Upper lobe of right lung (tissue), 1 donor: ENCODE measurements around the gene BCL2L12. TPM values are rescaled to one million over a fixed set of nuclear protein-coding genes. Genes with fewer than 3 reads are reported as not detected.
A peak's percentile ranks its signal among the peaks of the same experiment; 100 is the strongest.
"Not testable (repeated sequence)": the region's sequence is repeated elsewhere in the genome, so short reads cannot be mapped to it uniquely, and the experiment has no call there.

Experiments
- ATAC-seq: fragments of 200-7000 bp; cut with Tn5 transposase; one replicate; pipeline ENCODE4 v1.9.1; 2020; ENCODE audit warnings: mild to moderate bottlenecking, moderate library complexity
- DNase-seq: peaks from one replicate; pipeline ENCODE4 v3.0.0-alpha.2; 2020
- H3K27ac ChIP-seq: fragments of 200-600 bp; one replicate; pipeline ENCODE4 v1.8.0; 2022
- H3K27me3 ChIP-seq: fragments of 200-600 bp; one replicate; pipeline ENCODE4 v1.8.0; 2022; ENCODE audit warnings: mild to moderate bottlenecking
- H3K36me3 ChIP-seq: fragments of 200-600 bp; one replicate; pipeline ENCODE4 v1.8.0; 2022
- H3K4me1 ChIP-seq: fragments of 200-600 bp; one replicate; pipeline ENCODE4 v1.8.0; 2022
- H3K4me3 ChIP-seq: fragments of 200-600 bp; one replicate; pipeline ENCODE4 v1.8.0; 2022; ENCODE audit warnings: mild to moderate bottlenecking
- H3K9me3 ChIP-seq: fragments of 200-600 bp; one replicate; pipeline ENCODE4 v1.8.0; 2022
- CTCF ChIP-seq: fragments of 200-600 bp; IDR thresholded peaks from one replicate; pipeline ENCODE4 v1.8.0; 2022; ENCODE audit warnings: antibody characterized with exemption
- intact Hi-C: fragments of 100-400 bp; cut with DNase I; formaldehyde crosslinking; loops from one replicate; pipeline ENCODE4 v1.11.0; 2022
- long read RNA-seq: library from polyadenylated mRNA; unstranded; transcript quantifications from one replicate; pipeline ENCODE4 v2.0.0, GENCODE V29; 2021
- total RNA-seq: library from RNA; stranded (reverse); fragmentation: NEBNext Ultra II Directional; extraction: Animal tissue kit (Norgen Biotek cat#: 25700); gene quantifications from one replicate; pipeline ENCODE4 v1.2.1, GENCODE V29; 2021
- donor health status: DM: no; HTN: yes; CAD: no; lungs with severe emphysema.

BCL2L12 gene
- total RNA-seq = 15.8 TPM
- long read RNA-seq, transcript BCL2L12-212 (7 exons, 1,854 nt) = major isoform, 5 of 7 reads
- long read RNA-seq, partial matches to known transcripts = 1 of 7 reads
- long read RNA-seq, other reads (novel, unspliced or antisense) = 0 of 7 reads

GRCh38 chr19:49665351-49666119, at the start of gene BCL2L12, which contains the start of gene IRF3:
BCL2L12 (plus strand) TSS chr19:49665933; CDS start chr19:49666693, 760 bp downstream.
IRF3 (minus strand) TSS chr19:49665857; CDS start chr19:49664838, 1,019 bp downstream.
- intact Hi-C loops = no loop called here
- Histone ChIP-seq H3K27ac (peak within 1 kb of the TSS; percentile 76), H3K36me3 (peaks cover 24% of the 10 kb centered on the region), H3K9me3 (no peaks in the 10 kb centered on the region), H3K27me3 (no peaks in the 10 kb centered on the region), H3K4me1 (peaks cover 16% of the 10 kb centered on the region), H3K4me3 (peak within 1 kb of the TSS; percentile 94)
- TF ChIP-seq CTCF = no peak
- ATAC-seq (peak; percentile 90), DNase-seq (peak; percentile 98)

- intact Hi-C loops = no loop called here
- Histone ChIP-seq H3K4me1 (no peaks in the 10 kb centered on the region), H3K27ac (no peak overlapping the region), H3K27me3 (no peaks in the 10 kb centered on the region), H3K4me3 (no peak overlapping the region), H3K9me3 (no peaks in the 10 kb centered on the region), H3K36me3 (peaks cover 61% of the 10 kb centered on the region)
- no peak for ATAC-seq
- DNase-seq = no peak
- no peak for TF ChIP-seq CTCF
Observed at GRCh38 chr19:49616532-49616931, 49.2 kb upstream of the BCL2L12 start.

GRCh38 chr19:49616945-49617344, 48.8 kb upstream of the BCL2L12 start:
- intact Hi-C loops = no loop called here
- Histone ChIP-seq H3K27me3 (no peaks in the 10 kb centered on the region), H3K4me3 (no peak overlapping the region), H3K36me3 (peaks cover 65% of the 10 kb centered on the region), H3K4me1 (no peaks in the 10 kb centered on the region), H3K9me3 (no peaks in the 10 kb centered on the region), H3K27ac (no peak overlapping the region)
- ATAC-seq (no peak), DNase-seq (no peak)
- no peak for TF ChIP-seq CTCF

GRCh38 chr19:49617860-49618259, 47.9 kb upstream of the BCL2L12 start:
- ATAC-seq, DNase-seq, H3K4me1 ChIP-seq, H3K9me3 ChIP-seq, H3K27me3 ChIP-seq, H3K4me3 ChIP-seq, intact Hi-C loops, H3K27ac ChIP-seq: not testable (repeated sequence)
- peaks cover 72% of the 10 kb centered on the region for H3K36me3 ChIP-seq

GRCh38 chr19:49624967-49625910, 40.5 kb upstream of the BCL2L12 start:
- TF ChIP-seq CTCF = no peak
- Histone ChIP-seq H3K4me3 (no peak overlapping the region), H3K36me3 (peaks cover 34% of the 10 kb centered on the region), H3K4me1 (no peaks in the 10 kb centered on the region), H3K27ac (no peak overlapping the region), H3K27me3 (no peaks in the 10 kb centered on the region), H3K9me3 (no peaks in the 10 kb centered on the region)
- intact Hi-C loops = no loop called here
- DNase-seq (no peak), ATAC-seq (peak; percentile 8)
